ENCODE measurements around the gene MYL5.
"Not testable (repeated sequence)": the region's sequence is repeated elsewhere in the genome, so short reads cannot be mapped to it uniquely, and the experiment has no call there.

The MYL5 gene

GRCh38 chr4:674172-675035, at the start of gene MYL5, which contains the start of gene ATP5ME:
MYL5 (plus strand) TSS chr4:674542; CDS start chr4:678027, 3,485 bp downstream.
ATP5ME (minus strand) TSS chr4:674276; CDS start chr4:674247, 29 bp downstream.
- DNase-seq, result peak; percentile 72

- no peak for DNase-seq
Observed at GRCh38 chr4:624705-625590, 49.4 kb upstream of the MYL5 start, which contains the start of gene PDE6B. PDE6B (plus strand) TSS chr4:625573; CDS start chr4:625627, 54 bp downstream.

- no peak for DNase-seq
Observed at GRCh38 chr4:625631-626161, 48.6 kb upstream of the MYL5 start.

DNA sequence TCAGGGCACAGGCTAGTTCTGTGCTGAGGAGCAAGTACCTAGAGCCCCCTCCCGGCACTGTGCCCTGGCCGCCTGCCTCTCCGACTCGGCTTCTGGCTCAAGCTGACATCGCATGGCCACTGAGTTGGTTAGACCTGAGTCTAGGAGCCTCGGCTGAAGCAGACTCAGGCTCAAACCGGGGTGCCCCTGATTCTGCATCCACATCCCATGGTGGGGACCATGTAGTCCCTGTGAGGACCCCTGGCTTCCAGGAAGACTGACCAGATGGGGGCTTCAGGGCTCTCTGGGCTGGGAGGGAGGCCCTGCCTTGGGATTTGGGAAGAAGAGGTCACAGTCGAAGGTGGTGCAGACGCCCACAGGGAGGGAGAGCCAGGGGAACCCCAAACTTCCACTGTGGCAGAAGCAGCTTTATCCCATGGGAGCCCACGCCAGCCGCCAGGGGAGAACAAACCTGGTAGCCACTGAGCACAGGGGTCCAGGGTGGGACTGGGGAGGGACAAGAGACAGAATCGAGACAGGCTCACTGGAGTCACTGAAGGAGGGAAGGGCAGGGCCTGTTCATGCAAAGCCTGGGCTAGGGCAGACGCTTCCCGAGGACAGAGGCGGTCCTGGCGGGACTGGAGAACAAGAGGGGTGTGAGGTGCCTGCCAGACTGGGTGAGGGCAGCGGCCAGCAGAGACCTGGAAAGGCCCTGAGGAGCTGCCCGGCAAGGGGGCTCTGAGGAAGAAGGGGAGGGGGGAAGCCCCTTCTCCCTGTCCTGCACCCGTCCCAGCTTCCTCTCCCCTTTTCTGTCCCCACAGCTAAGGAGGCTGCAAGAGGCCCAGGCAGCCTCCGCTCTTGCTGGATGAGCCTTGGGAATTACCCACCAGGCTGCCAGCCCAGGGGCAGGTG, 47.9 kb upstream of the MYL5 start:
- DNase-seq, result no peak

DNA sequence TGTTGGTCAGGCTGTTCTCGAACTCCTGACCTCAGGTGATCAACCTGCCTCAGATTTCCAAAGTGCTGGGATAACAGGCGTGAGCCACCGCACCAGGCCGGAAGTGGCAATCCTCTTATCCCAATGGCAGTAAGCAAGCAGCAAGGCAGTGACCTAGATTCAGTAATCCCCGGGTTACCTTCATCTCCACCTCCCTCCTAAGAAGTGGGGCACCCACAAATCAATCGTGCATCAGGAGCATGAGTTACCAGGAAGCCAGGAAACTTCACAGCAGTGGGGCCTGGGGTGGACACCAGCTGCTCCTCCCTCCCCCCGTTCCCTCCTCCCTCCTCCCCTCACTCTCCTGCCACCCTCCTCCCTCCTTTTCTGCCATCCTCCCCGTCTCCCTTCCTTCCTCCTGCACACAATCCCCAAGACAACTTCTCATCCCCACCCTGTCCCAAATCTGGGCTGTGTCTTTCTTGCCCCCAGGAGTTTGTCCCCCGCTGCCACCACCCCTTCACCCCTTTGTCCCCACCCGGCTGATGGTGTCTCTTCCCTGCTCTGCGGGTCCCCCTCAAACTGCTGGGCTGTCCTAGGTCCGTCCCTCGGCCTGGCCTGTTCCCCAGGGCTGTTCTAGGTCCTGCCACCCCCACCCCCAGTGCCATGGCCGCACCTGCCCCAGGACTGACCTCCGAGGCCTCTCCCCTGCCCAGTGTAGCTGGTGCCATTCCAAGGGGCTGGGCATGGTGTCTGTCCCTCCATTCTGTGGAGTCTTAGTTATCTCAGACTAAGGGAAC, 46.8 kb upstream of the MYL5 start:
- DNase-seq, result no peak

GRCh38 chr4:628311-628741, 46.0 kb upstream of the MYL5 start:
- DNase-seq, result no peak

GRCh38 chr4:628821-629635, 45.3 kb upstream of the MYL5 start:
- no peak for DNase-seq

DNA sequence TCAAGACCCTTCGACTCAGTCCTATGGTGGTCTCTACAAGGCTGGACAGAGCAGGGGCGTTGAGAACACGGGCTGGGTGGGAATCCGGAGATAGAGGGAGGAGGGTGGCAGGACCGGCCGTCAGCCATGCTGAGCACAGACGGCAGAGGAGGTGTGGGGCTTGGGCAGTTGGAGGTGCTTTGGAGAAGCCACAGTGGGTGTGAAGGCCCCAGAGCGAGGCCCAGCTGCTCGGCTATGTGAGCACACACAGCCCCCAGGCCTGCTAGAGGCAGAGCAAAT, 44.8 kb upstream of the MYL5 start:
- no peak for DNase-seq

DNA sequence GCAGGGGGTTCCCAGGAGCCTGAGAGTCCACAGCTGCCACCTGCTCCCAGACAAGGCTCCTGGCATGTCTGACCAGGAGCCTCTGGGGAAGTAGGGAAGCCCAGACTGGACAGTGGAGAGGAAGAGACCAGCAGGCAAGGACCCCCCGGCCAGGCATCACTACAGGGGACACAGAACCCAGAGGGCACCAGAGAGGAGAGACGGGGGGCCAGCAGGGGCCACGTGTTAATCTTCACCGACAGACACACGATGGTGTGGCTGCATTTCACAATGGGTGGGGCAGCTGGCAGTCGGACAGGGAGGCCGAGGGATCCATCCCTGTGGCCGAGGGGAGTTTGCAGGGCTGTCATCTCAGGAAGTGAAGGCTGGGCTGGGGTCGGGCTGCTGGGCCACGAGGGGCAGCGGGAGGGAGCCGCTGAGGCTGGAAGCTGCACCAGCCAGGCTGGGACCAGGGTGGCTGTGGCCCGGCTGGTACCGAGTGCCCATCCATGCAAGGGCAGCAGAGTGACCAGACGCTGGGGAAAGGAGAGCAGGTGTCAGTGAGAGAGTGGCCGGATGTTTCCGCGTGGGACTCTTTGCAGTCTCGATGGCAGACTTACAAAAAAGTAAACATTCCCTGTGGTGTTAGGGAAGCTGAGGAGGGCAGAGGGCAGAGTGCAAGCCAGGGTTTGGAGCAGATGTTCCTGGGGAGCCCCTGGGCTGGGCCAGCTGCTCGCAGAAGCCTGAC, 44.3 kb upstream of the MYL5 start:
- DNase-seq, result no peak

DNA sequence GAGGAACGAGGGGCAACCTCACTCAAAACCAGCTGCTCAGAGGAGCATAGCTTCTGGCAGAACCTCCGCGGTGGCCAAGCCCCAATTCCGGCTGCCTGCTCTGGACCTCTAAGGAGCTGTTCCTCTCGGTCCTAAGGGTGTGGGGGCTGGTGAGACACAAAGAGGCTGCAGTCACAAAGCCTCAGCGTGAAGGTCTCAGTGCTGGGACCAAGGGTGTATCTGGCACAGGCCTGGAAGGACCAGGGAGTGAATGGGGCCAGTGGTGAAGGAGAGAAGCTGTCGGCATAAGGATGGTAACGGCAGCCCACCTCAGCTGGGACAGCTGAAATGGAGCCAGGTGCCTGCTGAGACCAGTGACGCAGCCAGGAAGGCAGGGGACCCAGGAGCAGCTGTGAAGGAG, 43.7 kb upstream of the MYL5 start:
- no peak for DNase-seq

DNA sequence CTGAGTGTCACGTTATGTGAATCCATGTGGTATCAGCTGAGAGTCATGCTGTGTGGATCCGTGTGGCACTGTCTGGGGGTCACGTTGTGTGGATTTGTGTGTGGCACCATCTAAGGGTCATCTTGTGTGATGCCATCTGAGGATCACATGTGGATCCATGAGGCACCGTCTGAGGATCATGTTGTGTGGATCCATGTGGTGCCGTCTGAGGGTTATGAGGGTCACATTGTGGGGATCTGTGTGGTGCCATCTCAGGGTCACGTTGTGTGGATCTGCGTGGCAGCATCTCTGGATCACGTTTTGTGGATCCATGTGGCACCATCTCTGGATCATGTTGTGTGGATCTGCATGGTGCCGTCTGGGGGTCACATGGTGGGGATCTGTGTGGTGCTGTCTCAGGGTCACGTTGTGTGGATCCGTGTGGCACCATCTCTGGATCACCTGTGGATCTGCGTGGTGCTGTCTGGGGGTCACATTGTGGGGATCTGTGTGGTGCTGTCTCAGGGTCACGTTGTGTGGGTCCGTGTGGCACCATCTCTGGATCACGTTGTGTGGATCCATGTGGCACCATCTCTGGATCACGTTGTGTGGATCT, 42.0 kb upstream of the MYL5 start:
- DNase-seq, result no peak

- DNase-seq, result no peak
Observed at GRCh38 chr4:632926-633325, 41.4 kb upstream of the MYL5 start.

GRCh38 chr4:633406-633805, 40.9 kb upstream of the MYL5 start:
- no peak for DNase-seq

DNA sequence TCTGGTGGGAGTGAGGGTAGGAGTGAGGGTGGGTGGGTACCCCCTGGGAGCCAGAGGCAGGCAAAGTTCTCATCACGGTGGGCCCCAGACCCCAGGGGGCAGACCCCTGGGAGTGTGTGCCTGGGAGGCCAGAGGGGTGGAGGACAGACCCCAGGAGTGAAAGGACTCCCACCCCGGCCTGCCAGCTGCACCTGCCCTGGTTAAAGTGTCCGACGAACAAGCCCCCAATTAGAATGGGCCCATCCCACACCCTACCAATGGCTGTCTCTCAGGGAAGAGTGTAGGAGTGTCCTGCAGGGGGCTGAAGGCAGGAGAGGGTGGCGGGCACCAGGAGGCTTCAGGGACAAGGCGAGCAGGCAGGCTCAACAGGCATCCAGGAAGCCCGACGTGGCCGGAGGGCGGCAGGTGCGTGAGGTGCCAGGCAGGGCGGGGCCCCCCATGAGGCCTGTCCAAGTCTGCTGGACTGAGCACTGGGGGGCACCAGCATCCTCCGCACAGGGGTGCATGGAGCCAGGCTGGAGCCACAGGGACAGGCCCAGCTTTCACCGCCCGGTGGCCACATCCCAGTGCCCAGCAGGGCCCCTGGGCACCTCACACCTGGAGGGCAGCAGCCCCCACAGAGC, 40.3 kb upstream of the MYL5 start:
- DNase-seq, result no peak

DNA sequence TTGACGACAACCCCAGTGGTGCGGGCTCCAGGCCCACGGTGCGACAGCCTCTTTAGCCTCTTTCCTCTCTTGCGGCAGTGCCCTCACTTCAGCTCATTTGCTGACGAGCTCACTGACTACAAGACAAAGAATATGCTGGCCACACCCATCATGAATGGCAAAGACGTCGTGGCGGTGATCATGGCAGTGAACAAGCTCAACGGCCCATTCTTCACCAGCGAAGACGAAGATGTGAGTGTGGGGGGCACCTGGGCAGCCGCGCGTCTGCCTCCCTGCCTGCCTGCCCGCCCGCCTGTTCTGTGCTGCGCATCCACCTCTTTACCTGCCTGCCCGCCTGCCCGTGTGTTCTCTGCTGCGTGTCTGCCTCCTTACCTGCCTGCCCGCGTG, 39.8 kb upstream of the MYL5 start:
- no peak for DNase-seq

GRCh38 chr4:635066-635835, 39.1 kb upstream of the MYL5 start:
- not testable (repeated sequence) for DNase-seq

DNA sequence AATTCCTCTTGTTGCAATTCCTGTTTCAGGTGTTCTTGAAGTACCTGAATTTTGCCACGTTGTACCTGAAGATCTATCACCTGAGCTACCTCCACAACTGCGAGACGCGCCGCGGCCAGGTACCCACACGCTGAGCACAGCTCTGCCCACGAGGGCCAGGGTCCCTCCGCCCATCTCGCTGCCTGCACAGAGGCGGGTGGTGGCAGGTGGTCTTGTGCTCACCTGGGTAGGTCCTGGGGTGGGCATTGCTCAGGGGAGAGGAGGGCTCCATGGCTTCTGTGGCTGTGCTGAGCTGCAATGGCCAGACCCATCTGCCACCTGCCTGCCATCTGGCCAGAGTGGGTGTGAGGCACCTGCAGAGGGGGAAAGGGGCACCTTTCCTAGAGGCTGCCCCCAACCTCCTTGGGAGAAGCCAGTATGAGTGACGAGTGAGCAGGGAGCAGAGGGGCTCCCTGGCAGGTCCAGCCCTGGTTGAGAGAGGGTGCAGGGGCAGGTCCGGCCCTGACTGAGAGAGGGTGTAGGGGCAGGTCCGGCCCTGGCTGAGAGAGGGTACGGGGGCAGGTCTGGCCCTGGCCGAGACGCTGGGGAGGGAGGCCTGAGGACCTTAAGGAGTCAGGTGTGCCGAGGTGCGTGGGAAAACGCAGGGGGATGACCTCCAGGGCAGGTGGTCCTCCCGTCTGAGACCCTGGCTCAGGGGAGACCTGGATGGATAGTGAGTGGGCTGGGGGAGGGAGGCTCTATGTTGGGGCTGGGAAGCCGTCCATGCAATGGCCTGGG, 38.3 kb upstream of the MYL5 start:
- DNase-seq, result no peak

Data from DMS153 (cell line).